Panc1 (cell line): ENCODE results near the gene TP53BP2. TPM values are rescaled to one million over a fixed set of nuclear protein-coding genes. Genes with fewer than 3 reads are reported as not detected.

Source experiments
- ATAC-seq: fragments of 200-7000 bp; cut with Tn5 transposase; 2 replicates; pipeline ENCODE4 v1.9.1; 2020; ENCODE audit warnings: mild to moderate bottlenecking, moderate library complexity
- BruUV-seq: library from RNA; stranded (reverse); fragments of 400-500 nt; replicated peaks from 2 replicates; lab custom pipeline; 2021; lab: Mats Ljungman, UMichigan
- CTCF ChIA-PET: fragments of 300-600 bp; sonication (Branson Sonifier 250); formaldehyde crosslinking; loops from one replicate; lab custom pipeline; 2022; ENCODE audit warnings: antibody characterized with exemption; lab: Charles Lee
- POLR2A ChIA-PET: fragments of 300-600 bp; sonication (Branson Sonifier 250); formaldehyde crosslinking; loops from one replicate; lab custom pipeline; 2022; ENCODE audit warnings: antibody characterized with exemption; lab: Charles Lee
- DNase-seq: peaks from one replicate; pipeline ENCODE4 v3.0.0-alpha.2; 2010; ENCODE audit warnings: low read depth, low spot score
- H3K27ac ChIP-seq: 2 replicates; pipeline ENCODE4 v1.5.1; 2011; ENCODE audit warnings: mild to moderate bottlenecking, low read length, inconsistent platforms
- H3K27me3 ChIP-seq: fragments of 200-500 bp; sonication (Bioruptor generic); 2 replicates; pipeline ENCODE4 v1.6.0; 2014; ENCODE audit warnings: low read length, inconsistent platforms; ENCODE audit not compliant: control insufficient read depth, insufficient read depth
- H3K36me3 ChIP-seq: fragments of 200-500 bp; sonication (Bioruptor generic); 2 replicates; pipeline ENCODE4 v1.5.1; 2014; ENCODE audit warnings: inconsistent platforms, mild to moderate bottlenecking, low read length, moderate library complexity; ENCODE audit not compliant: control insufficient read depth, insufficient read depth
- H3K4me1 ChIP-seq: 2 replicates; pipeline ENCODE4 v1.5.1; 2011; ENCODE audit warnings: inconsistent platforms, mild to moderate bottlenecking, low read length, moderate library complexity; ENCODE audit not compliant: control insufficient read depth, insufficient read depth
- H3K4me3 ChIP-seq, 2 experiments: 2 replicates each; pipeline ENCODE4 v1.5.1; 2011 to 2012; ENCODE audit warnings: low read depth in 2 of 2, low read length in 2 of 2, mild to moderate bottlenecking in 2 of 2, inconsistent platforms in 1 of 2, moderate library complexity in 1 of 2
- H3K9me3 ChIP-seq: fragments of 200-500 bp; sonication (Bioruptor generic); 2 replicates; pipeline ENCODE4 v1.5.1; 2014; ENCODE audit warnings: low read depth, mild to moderate bottlenecking, inconsistent platforms, low read length, moderate library complexity; ENCODE audit not compliant: control insufficient read depth, insufficient read depth
- CTCF ChIP-seq: fragments of 450-650 bp; IDR thresholded peaks from 2 replicates; pipeline ENCODE4 v1.5.1; 2017; ENCODE audit warnings: mild to moderate bottlenecking
- POLR2AphosphoS5 ChIP-seq: IDR thresholded peaks from 2 replicates; pipeline ENCODE4 v1.6.1; 2012; ENCODE audit warnings: mild to moderate bottlenecking, low read depth, low read length, moderate library complexity
- REST ChIP-seq, 2 experiments: IDR thresholded peaks; 2 replicates each; pipeline ENCODE4 v1.6.1; 2011 to 2012; ENCODE audit warnings: low read depth in 2 of 2, control low read depth in 1 of 2, low read length in 1 of 2, mild to moderate bottlenecking in 1 of 2, moderate library complexity in 1 of 2; ENCODE audit not compliant: insufficient read depth in 1 of 2
- SIN3A ChIP-seq: IDR thresholded peaks from 2 replicates; pipeline ENCODE4 v1.6.1; 2012; ENCODE audit warnings: low read depth, mild to moderate bottlenecking, low read length, moderate library complexity, borderline replicate concordance; ENCODE audit not compliant: insufficient read depth
- TCF7L2 ChIP-seq: IDR thresholded peaks from 2 replicates; pipeline ENCODE4 v1.6.1; 2011; ENCODE audit warnings: mild to moderate bottlenecking, low read depth, low read length, inconsistent platforms
- in situ Hi-C: cut with HindIII; loops from 2 replicates; pipeline ENCODE4 v1.10.0; 2016; ENCODE audit warnings: low sequenced_read_pairs, low pct_unique_long_range_greater_than_20kb
- intact Hi-C: fragments of 100-400 bp; cut with micrococcal nuclease; formaldehyde crosslinking; loops from one replicate; pipeline ENCODE4 v1.10.0; 2022; ENCODE audit not compliant: unreplicated experiment
- total RNA-seq: library from RNA; stranded (reverse); gene quantifications from one replicate; pipeline ENCODE4 v1.2.1, GENCODE V29; 2021; ENCODE audit not compliant: unreplicated experiment

The TP53BP2 gene
- total RNA-seq, 1 experiment from 2014 or later, result 51.4 TPM

GRCh38 chr1:223788746-223789415 is 56.9 kb downstream of the TP53BP2 start:
- no peaks in the 10 kb centered on the region for H3K4me1 ChIP-seq
- CTCF ChIA-PET, result no interaction called here
- in situ Hi-C loops, result no loop called here
- no peak overlapping the region for H3K4me3 ChIP-seq
- no peaks in the 10 kb centered on the region for H3K27me3 ChIP-seq
- ATAC-seq, result no peak
- no peaks in the 10 kb centered on the region for H3K9me3 ChIP-seq
- BruUV-seq, result no TSS peak
- POLR2A ChIA-PET, result no interaction called here
- no peak overlapping the region for H3K27ac ChIP-seq
- DNase-seq, result no peak
- intact Hi-C loops, result no loop called here
- no peaks in the 10 kb centered on the region; the same call in none of the 2 replicates for H3K36me3 ChIP-seq
- no peak for TF ChIP-seq POLR2AphosphoS5
- no peak for TF ChIP-seq REST (IDR thresholded peaks at IDR 0.05; ENCODE audit: insufficient read depth in 1 of 2, low read depth in 2 of 2, low read length in 1 of 2)
- no peak for TF ChIP-seq TCF7L2
- no peak for TF ChIP-seq SIN3A
- no peak for TF ChIP-seq CTCF

GRCh38 chr1:223785808-223786207 is 59.9 kb downstream of the TP53BP2 start:
- intact Hi-C loops, result no loop called here
- no peaks in the 10 kb centered on the region for H3K4me1 ChIP-seq
- CTCF ChIA-PET, result no interaction called here
- H3K9me3 ChIP-seq, result no peaks in the 10 kb centered on the region
- no peak overlapping the region for H3K27ac ChIP-seq
- no TSS peak for BruUV-seq
- H3K36me3 ChIP-seq, result peaks cover 4% of the 10 kb centered on the region
- no peak for TF ChIP-seq POLR2AphosphoS5
- TF ChIP-seq SIN3A, result no peak
- TF ChIP-seq TCF7L2, result no peak
- no peak for TF ChIP-seq REST (IDR thresholded peaks at IDR 0.05; ENCODE audit: insufficient read depth in 1 of 2, low read depth in 2 of 2, low read length in 1 of 2)
- TF ChIP-seq CTCF, result no peak
- H3K4me3 ChIP-seq, result no peak overlapping the region
- in situ Hi-C loops, result no loop called here
- POLR2A ChIA-PET, result no interaction called here
- ATAC-seq (no peak), DNase-seq (no peak)
- H3K27me3 ChIP-seq, result no peaks in the 10 kb centered on the region
